ENCODE results near the gene IL4R.
A peak's percentile ranks its signal among the peaks of the same experiment; 100 is the strongest.
"Not testable (repeated sequence)": the region's sequence is repeated elsewhere in the genome, so short reads cannot be mapped to it uniquely, and the experiment has no call there.

IL4R gene

GRCh38 chr16:27327586-27327915 is 13.8 kb downstream of the IL4R start:
- H3K36me3 ChIP-seq (ENCODE audit: control insufficient read depth, insufficient read depth, low read length), result peaks cover 19% of the 10 kb centered on the region
- peaks cover 56% of the 10 kb centered on the region for H3K4me1 ChIP-seq (ENCODE audit: control insufficient read depth, insufficient read depth, low read length, poor library complexity, severe bottlenecking)

DNA sequence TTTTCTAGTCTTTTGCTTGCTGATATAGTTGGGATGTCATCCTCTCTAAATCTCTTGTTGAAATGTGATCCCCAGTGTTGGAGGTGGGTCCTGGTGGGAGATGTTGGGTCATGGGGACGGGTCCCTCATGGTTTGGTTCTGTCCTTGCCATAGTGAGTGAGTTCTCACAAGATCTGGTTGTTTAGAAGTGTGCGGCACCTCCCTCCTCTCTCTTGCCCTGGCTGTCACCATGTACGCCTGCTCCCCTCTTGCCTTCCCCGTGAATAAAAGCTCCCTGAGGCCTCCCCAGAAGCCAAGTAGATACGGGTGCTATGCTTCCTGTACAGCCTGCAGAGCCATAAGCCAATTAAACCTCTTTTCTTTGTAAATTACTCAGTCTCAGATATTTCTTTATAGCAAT is 15.2 kb downstream of the IL4R start:
- Histone ChIP-seq H3K27me3 (replicated peaks; ENCODE audit: control insufficient read depth, insufficient read depth, low read length, poor library complexity, severe bottlenecking) (no peaks in the 10 kb centered on the region), H3K4me1 (ENCODE audit: control insufficient read depth, insufficient read depth, low read length, poor library complexity, severe bottlenecking) (peaks cover 44% of the 10 kb centered on the region), H3K9me3 (ENCODE audit: control insufficient read depth, low read length) (no peaks in the 10 kb centered on the region), H3K4me3 (ENCODE audit: insufficient read depth, low read depth, low read length, poor library complexity, severe bottlenecking) (no peak overlapping the region), H3K36me3 (ENCODE audit: control insufficient read depth, insufficient read depth, low read length) (peaks cover 25% of the 10 kb centered on the region), H3K27ac (ENCODE audit: insufficient read depth, low read length, poor library complexity, severe bottlenecking) (no peak overlapping the region)
- DNase-seq, result no peak

More at GRCh38 chr16:27327586-27327915, 13.8 kb downstream of the IL4R start:
- no peak for DNase-seq
- no peaks in the 10 kb centered on the region for H3K9me3 ChIP-seq (ENCODE audit: control insufficient read depth, low read length)
- H3K27ac ChIP-seq (ENCODE audit: insufficient read depth, low read length, poor library complexity, severe bottlenecking), result peak overlapping the region; percentile 57
- no peak overlapping the region for H3K4me3 ChIP-seq (ENCODE audit: insufficient read depth, low read depth, low read length, poor library complexity, severe bottlenecking)
- H3K27me3 ChIP-seq (replicated peaks; ENCODE audit: control insufficient read depth, insufficient read depth, low read length, poor library complexity, severe bottlenecking), result no peaks in the 10 kb centered on the region

- DNase-seq; H3K4me3 ChIP-seq (ENCODE audit: insufficient read depth, low read depth, low read length, poor library complexity, severe bottlenecking); H3K27me3 ChIP-seq (replicated peaks; ENCODE audit: control insufficient read depth, insufficient read depth, low read length, poor library complexity, severe bottlenecking); H3K9me3 ChIP-seq (ENCODE audit: control insufficient read depth, low read length): not testable (repeated sequence)
- H3K27ac ChIP-seq (ENCODE audit: insufficient read depth, low read length, poor library complexity, severe bottlenecking), result peak overlapping the region; percentile 6
- H3K36me3 ChIP-seq (ENCODE audit: control insufficient read depth, insufficient read depth, low read length), result peaks cover 28% of the 10 kb centered on the region
- peaks cover 38% of the 10 kb centered on the region for H3K4me1 ChIP-seq (ENCODE audit: control insufficient read depth, insufficient read depth, low read length, poor library complexity, severe bottlenecking)
These were observed 15.8 kb downstream of the IL4R start for GRCh38 chr16:27329376-27330079.

DNA sequence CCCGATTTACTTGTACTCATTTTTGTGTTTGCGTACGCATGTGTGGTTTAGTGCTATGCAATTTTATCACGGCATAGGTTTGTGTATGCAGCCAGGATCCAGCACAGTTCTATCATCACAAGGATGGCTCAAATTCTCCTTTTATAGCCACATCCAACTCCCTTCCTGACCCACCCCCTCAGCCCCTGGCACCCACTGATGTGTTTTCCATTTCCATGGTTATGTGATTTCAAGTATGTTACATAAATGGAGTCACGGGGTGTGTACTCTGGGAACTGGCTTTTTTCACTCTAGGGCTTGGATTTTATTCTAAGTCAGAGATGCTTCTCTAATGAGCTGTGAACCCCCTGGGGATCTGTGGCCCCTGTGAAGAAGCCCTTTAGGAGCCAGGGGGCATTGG is 16.8 kb downstream of the IL4R start:
- Histone ChIP-seq H3K9me3 (ENCODE audit: control insufficient read depth, low read length) (no peaks in the 10 kb centered on the region), H3K4me1 (ENCODE audit: control insufficient read depth, insufficient read depth, low read length, poor library complexity, severe bottlenecking) (peaks cover 35% of the 10 kb centered on the region), H3K27ac (ENCODE audit: insufficient read depth, low read length, poor library complexity, severe bottlenecking) (peak overlapping the region; percentile 6), H3K36me3 (ENCODE audit: control insufficient read depth, insufficient read depth, low read length) (peaks cover 36% of the 10 kb centered on the region), H3K27me3 (replicated peaks; ENCODE audit: control insufficient read depth, insufficient read depth, low read length, poor library complexity, severe bottlenecking) (no peaks in the 10 kb centered on the region), H3K4me3 (ENCODE audit: insufficient read depth, low read depth, low read length, poor library complexity, severe bottlenecking) (no peak overlapping the region)
- no peak for DNase-seq

GRCh38 chr16:27332105-27332504 is 18.3 kb downstream of the IL4R start:
- Histone ChIP-seq H3K36me3 (ENCODE audit: control insufficient read depth, insufficient read depth, low read length) (peaks cover 43% of the 10 kb centered on the region), H3K9me3 (ENCODE audit: control insufficient read depth, low read length) (no peaks in the 10 kb centered on the region), H3K27ac (ENCODE audit: insufficient read depth, low read length, poor library complexity, severe bottlenecking) (no peak overlapping the region), H3K4me1 (ENCODE audit: control insufficient read depth, insufficient read depth, low read length, poor library complexity, severe bottlenecking) (peaks cover 20% of the 10 kb centered on the region), H3K4me3 (ENCODE audit: insufficient read depth, low read depth, low read length, poor library complexity, severe bottlenecking) (no peak overlapping the region), H3K27me3 (replicated peaks; ENCODE audit: control insufficient read depth, insufficient read depth, low read length, poor library complexity, severe bottlenecking) (no peaks in the 10 kb centered on the region)
- no peak for DNase-seq

GRCh38 chr16:27333104-27333503 is 19.3 kb downstream of the IL4R start:
- H3K4me1 ChIP-seq (ENCODE audit: control insufficient read depth, insufficient read depth, low read length, poor library complexity, severe bottlenecking), result peaks cover 15% of the 10 kb centered on the region
- H3K36me3 ChIP-seq (ENCODE audit: control insufficient read depth, insufficient read depth, low read length), result peaks cover 45% of the 10 kb centered on the region

GRCh38 chr16:27333549-27333948 is 19.8 kb downstream of the IL4R start:
- no peaks in the 10 kb centered on the region for H3K9me3 ChIP-seq (ENCODE audit: control insufficient read depth, low read length)
- H3K4me3 ChIP-seq (ENCODE audit: insufficient read depth, low read depth, low read length, poor library complexity, severe bottlenecking), result no peak overlapping the region
- peaks cover 14% of the 10 kb centered on the region for H3K4me1 ChIP-seq (ENCODE audit: control insufficient read depth, insufficient read depth, low read length, poor library complexity, severe bottlenecking)
- H3K36me3 ChIP-seq (ENCODE audit: control insufficient read depth, insufficient read depth, low read length), result peaks cover 47% of the 10 kb centered on the region
- no peaks in the 10 kb centered on the region for H3K27me3 ChIP-seq (replicated peaks; ENCODE audit: control insufficient read depth, insufficient read depth, low read length, poor library complexity, severe bottlenecking)
- DNase-seq, result no peak
- H3K27ac ChIP-seq (ENCODE audit: insufficient read depth, low read length, poor library complexity, severe bottlenecking), result no peak overlapping the region

More at GRCh38 chr16:27333104-27333503, 19.3 kb downstream of the IL4R start:
- Histone ChIP-seq H3K27ac (ENCODE audit: insufficient read depth, low read length, poor library complexity, severe bottlenecking) (no peak overlapping the region), H3K9me3 (ENCODE audit: control insufficient read depth, low read length) (no peaks in the 10 kb centered on the region), H3K4me3 (ENCODE audit: insufficient read depth, low read depth, low read length, poor library complexity, severe bottlenecking) (no peak overlapping the region), H3K27me3 (replicated peaks; ENCODE audit: control insufficient read depth, insufficient read depth, low read length, poor library complexity, severe bottlenecking) (no peaks in the 10 kb centered on the region)
- no peak for DNase-seq

GRCh38 chr16:27334192-27334764 is 20.5 kb downstream of the IL4R start:
- Histone ChIP-seq H3K36me3 (ENCODE audit: control insufficient read depth, insufficient read depth, low read length) (peaks cover 52% of the 10 kb centered on the region), H3K27me3 (replicated peaks; ENCODE audit: control insufficient read depth, insufficient read depth, low read length, poor library complexity, severe bottlenecking) (no peaks in the 10 kb centered on the region), H3K4me1 (ENCODE audit: control insufficient read depth, insufficient read depth, low read length, poor library complexity, severe bottlenecking) (peaks cover 7% of the 10 kb centered on the region), H3K27ac (ENCODE audit: insufficient read depth, low read length, poor library complexity, severe bottlenecking) (no peak overlapping the region), H3K4me3 (ENCODE audit: insufficient read depth, low read depth, low read length, poor library complexity, severe bottlenecking) (no peak overlapping the region), H3K9me3 (ENCODE audit: control insufficient read depth, low read length) (no peaks in the 10 kb centered on the region)
- DNase-seq, result no peak

GRCh38 chr16:27334838-27335237 is 21.1 kb downstream of the IL4R start:
- Histone ChIP-seq H3K36me3 (ENCODE audit: control insufficient read depth, insufficient read depth, low read length) (peaks cover 57% of the 10 kb centered on the region), H3K27ac (ENCODE audit: insufficient read depth, low read length, poor library complexity, severe bottlenecking) (no peak overlapping the region), H3K27me3 (replicated peaks; ENCODE audit: control insufficient read depth, insufficient read depth, low read length, poor library complexity, severe bottlenecking) (no peaks in the 10 kb centered on the region), H3K9me3 (ENCODE audit: control insufficient read depth, low read length) (no peaks in the 10 kb centered on the region), H3K4me3 (ENCODE audit: insufficient read depth, low read depth, low read length, poor library complexity, severe bottlenecking) (no peak overlapping the region), H3K4me1 (ENCODE audit: control insufficient read depth, insufficient read depth, low read length, poor library complexity, severe bottlenecking) (peaks cover under 1% of the 10 kb centered on the region)
- DNase-seq, result no peak

DNA sequence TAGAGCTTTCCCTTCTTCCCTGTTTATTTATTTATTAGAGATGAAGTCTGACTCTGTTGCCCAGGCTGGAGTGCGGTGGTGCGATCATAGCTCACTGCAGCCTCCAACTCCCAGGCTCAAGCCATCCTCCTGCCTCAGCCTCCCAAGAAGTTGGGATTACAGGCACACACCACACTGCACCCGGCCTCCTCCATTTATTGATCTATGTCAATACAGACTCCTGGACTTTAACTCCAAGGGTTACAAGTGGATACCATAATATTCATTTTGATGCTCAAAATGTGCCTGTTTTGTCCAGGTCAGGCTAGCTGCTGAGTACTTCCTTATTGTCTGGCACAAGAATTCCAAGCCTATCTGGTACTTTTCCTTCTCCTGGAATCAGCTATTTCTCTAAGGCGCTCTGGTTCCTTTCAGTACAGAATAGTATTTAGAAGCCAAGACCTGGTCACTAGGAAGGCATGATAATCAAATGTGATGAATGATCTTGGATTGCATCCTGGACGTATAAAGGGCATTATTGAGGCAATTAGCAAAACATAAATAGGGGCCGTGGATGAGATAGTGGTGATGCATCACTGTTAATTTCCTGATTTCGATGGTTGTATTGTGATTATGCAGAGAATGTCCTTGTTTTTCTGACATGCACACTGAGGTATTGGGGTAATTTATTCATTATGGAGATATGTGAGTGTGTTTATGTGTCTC is 21.7 kb downstream of the IL4R start:
- Histone ChIP-seq H3K27me3 (replicated peaks; ENCODE audit: control insufficient read depth, insufficient read depth, low read length, poor library complexity, severe bottlenecking) (no peaks in the 10 kb centered on the region), H3K36me3 (ENCODE audit: control insufficient read depth, insufficient read depth, low read length) (peaks cover 63% of the 10 kb centered on the region), H3K9me3 (ENCODE audit: control insufficient read depth, low read length) (no peaks in the 10 kb centered on the region), H3K27ac (ENCODE audit: insufficient read depth, low read length, poor library complexity, severe bottlenecking) (no peak overlapping the region), H3K4me3 (ENCODE audit: insufficient read depth, low read depth, low read length, poor library complexity, severe bottlenecking) (no peak overlapping the region), H3K4me1 (ENCODE audit: control insufficient read depth, insufficient read depth, low read length, poor library complexity, severe bottlenecking) (no peaks in the 10 kb centered on the region)
- DNase-seq, result no peak

All from effector memory CD4-positive, alpha-beta T cell (primary cell).